ENCODE data around the gene RHBDF2. TPM values are rescaled to one million over a fixed set of nuclear protein-coding genes. Genes with fewer than 3 reads are reported as not detected.

Gene RHBDF2
- total RNA-seq, 1 donor from 2014 or later, result 47.8 TPM

DNA sequence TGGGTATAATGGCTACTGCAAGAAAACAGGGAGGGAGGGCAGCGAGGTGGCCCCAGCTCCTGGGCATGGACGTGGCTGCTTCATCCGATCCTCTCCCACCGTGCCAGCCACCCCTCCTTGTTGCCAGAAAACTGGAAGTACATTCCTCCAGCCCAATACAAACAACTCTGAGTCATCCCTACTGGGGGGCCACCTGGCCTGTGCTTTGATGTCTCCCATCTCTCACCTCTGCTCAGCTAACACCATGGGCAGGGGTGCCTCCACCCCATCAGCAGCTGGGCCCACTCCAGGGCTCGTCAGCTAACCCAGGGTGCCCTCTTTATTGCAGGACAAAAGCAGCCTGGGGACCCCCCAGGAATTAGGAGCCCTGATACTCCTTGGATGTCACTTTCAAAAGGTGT is 2.0 kb downstream of the RHBDF2 start:
- no peaks in the 10 kb centered on the region for H3K27me3 ChIP-seq (ENCODE audit: low read depth)
- intact Hi-C loops (cut with DNase I), result no loop called here
- ATAC-seq (no peak), DNase-seq (no peak)
- H3K4me3 ChIP-seq, result peak overlapping the region; percentile 81
- H3K9me3 ChIP-seq, result no peaks in the 10 kb centered on the region
- TF ChIP-seq, protein P1, sequence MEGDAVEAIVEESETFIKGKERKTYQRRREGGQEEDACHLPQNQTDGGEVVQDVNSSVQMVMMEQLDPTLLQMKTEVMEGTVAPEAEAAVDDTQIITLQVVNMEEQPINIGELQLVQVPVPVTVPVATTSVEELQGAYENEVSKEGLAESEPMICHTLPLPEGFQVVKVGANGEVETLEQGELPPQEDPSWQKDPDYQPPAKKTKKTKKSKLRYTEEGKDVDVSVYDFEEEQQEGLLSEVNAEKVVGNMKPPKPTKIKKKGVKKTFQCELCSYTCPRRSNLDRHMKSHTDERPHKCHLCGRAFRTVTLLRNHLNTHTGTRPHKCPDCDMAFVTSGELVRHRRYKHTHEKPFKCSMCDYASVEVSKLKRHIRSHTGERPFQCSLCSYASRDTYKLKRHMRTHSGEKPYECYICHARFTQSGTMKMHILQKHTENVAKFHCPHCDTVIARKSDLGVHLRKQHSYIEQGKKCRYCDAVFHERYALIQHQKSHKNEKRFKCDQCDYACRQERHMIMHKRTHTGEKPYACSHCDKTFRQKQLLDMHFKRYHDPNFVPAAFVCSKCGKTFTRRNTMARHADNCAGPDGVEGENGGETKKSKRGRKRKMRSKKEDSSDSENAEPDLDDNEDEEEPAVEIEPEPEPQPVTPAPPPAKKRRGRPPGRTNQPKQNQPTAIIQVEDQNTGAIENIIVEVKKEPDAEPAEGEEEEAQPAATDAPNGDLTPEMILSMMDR (IDR thresholded peaks at IDR 0.05), result no peak
- peak overlapping the region; percentile 90 for H3K27ac ChIP-seq
- H3K4me1 ChIP-seq, result peaks cover 64% of the 10 kb centered on the region
- no peaks in the 10 kb centered on the region for H3K36me3 ChIP-seq

DNA sequence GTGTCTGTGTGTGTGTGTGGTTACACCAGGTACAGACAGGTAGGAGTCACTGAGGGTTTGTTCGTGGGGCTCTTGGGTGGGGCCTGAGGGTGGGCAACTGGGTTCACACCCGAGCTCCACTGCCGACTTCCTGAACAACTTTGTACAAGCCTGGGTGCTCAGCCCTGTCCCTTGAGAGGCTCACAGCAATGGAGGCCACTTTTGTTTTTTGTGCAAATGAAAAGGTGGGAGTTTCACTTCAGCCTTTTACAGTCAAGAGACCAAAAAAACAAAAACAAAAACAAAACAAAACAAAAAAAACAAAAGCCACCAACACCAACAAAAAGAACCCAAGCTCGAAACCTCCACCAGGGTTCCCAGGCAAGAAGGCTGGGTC is 2.4 kb downstream of the RHBDF2 start:
- Histone ChIP-seq H3K27ac (peak overlapping the region; percentile 90), H3K4me1 (peaks cover 68% of the 10 kb centered on the region), H3K27me3 (ENCODE audit: low read depth) (no peaks in the 10 kb centered on the region), H3K4me3 (peak overlapping the region; percentile 81), H3K9me3 (no peaks in the 10 kb centered on the region), H3K36me3 (no peaks in the 10 kb centered on the region)
- DNase-seq (no peak), ATAC-seq (no peak)
- intact Hi-C loops (cut with DNase I), result no loop called here
- TF ChIP-seq, protein P1 (IDR thresholded peaks at IDR 0.05), result no peak

DNA sequence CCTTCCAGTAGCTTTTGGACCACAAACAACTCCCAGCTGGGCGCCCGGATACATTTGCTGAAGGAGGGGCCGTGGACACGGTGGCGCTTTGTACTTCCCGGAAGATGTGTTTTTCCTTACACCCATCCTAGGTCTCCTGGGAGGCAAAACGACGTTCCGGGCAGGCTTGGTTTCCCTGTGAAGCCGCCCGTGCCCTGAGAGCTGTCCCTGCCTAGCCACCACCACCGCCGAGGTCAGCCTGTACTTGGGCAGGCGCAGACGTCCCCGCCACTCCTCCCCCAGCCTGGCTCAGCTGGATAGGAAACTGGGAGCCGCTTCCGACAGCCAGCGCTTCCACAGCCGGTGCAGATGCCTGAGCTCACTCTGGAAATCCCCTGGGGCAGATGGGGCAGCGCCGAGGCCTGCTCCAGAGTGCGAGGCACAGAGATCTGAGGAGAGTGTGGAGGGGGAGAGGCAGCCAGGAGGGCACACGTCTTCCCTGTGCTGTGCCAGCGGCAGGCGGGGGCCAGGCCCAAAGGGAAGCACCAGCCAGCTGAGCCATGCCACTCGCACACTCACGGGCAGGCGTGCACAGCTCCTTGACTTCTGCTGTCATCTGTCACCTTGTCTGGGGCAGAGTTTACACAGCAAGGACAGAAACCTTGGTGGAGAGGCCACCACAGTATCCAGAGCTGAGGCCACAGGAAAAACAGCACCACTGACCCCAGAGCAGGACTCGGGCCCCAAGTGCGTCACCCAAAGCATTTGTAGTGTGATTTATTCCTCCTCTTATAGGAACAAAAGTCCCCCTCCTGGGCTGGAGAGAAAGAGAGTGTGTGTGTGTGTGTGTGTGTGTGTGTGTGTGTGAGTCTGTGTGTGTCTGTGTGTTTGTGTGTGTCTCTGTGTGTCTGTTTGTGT is 3.0 kb downstream of the RHBDF2 start:
- Histone ChIP-seq H3K4me3 (peak overlapping the region; percentile 27), H3K27ac (peak overlapping the region; percentile 90), H3K27me3 (ENCODE audit: low read depth) (no peaks in the 10 kb centered on the region), H3K4me1 (peaks cover 74% of the 10 kb centered on the region), H3K36me3 (no peaks in the 10 kb centered on the region), H3K9me3 (no peaks in the 10 kb centered on the region)
- DNase-seq (peak; percentile 74), ATAC-seq (peak; percentile 43 to 68)
- TF ChIP-seq, protein P1 (IDR thresholded peaks at IDR 0.05), result no peak
- intact Hi-C loops (cut with DNase I), result no loop called here

DNA sequence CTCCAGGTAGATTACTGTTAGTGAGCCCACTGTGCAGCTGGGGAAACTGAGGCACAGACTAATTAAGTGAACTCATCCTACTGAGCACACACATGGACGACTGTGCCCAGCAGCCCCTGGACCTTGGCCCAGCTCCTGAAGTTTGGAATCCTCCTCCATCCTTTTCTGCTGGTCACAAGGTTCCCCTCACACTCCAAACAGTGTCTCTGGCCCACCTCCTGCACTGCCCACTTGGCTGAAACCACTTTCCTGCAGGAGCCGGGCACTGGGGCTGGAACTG is 3.6 kb downstream of the RHBDF2 start:
- no peak for ATAC-seq
- TF ChIP-seq, protein P1 (IDR thresholded peaks at IDR 0.05), result no peak
- Histone ChIP-seq H3K4me3 (peak overlapping the region; percentile 27), H3K27ac (peak overlapping the region; percentile 90), H3K9me3 (no peaks in the 10 kb centered on the region), H3K27me3 (ENCODE audit: low read depth) (no peaks in the 10 kb centered on the region), H3K4me1 (peaks cover 80% of the 10 kb centered on the region), H3K36me3 (no peaks in the 10 kb centered on the region)
- no peak for DNase-seq
- intact Hi-C loops (cut with DNase I), result no loop called here

DNA sequence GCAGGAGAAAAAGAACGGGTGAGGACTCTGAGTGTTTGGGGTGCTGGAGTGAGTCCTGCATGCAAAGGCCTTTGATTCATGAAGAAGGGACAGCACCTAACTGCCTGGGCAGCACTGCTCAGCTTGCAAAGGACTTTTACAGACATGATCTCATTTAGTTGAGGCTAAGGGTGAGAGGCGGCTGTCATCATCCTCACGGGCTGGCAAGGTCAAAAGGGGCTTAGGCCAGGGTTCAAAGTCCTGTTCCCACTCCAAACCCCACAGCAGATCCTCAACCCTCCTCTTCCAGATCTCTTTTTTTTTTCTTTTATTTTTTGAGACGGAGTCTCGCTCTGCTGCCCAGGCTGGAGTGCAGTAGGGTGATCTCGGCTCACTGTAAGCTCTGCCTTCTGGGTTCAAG is 4.8 kb downstream of the RHBDF2 start:
- H3K4me1 ChIP-seq, result peaks cover 82% of the 10 kb centered on the region

More for the DNA sequence above, 4.8 kb downstream of the RHBDF2 start:
- Histone ChIP-seq H3K27ac (no peak overlapping the region), H3K36me3 (no peaks in the 10 kb centered on the region), H3K4me3 (no peak overlapping the region), H3K27me3 (ENCODE audit: low read depth) (no peaks in the 10 kb centered on the region), H3K9me3 (no peaks in the 10 kb centered on the region)
- DNase-seq (no peak), ATAC-seq (no peak)
- intact Hi-C loops (cut with DNase I), result no loop called here
- TF ChIP-seq, protein P1 (IDR thresholded peaks at IDR 0.05), result no peak

Data from lower lobe of right lung (tissue), 2 donors.